GM12878 (cell line): ENCODE measurements around the gene MEX3C. TPM values are rescaled to one million over a fixed set of nuclear protein-coding genes. Genes with fewer than 3 reads are reported as not detected.

Experiments
- ATAC-seq: fragments of 200-7000 bp; cut with Tn5 transposase; 3 replicates; pipeline ENCODE4 v1.9.1; 2020; ENCODE audit warnings: mild to moderate bottlenecking, moderate library complexity
- BruUV-seq: library from RNA; stranded (reverse); fragments of 400-500 nt; replicated peaks from 2 replicates; lab custom pipeline; 2021; lab: Mats Ljungman, UMichigan
- CTCF ChIA-PET: fragments of 300-600 bp; sonication (Branson Sonifier 250); formaldehyde crosslinking; extraction: SDS; loops from one replicate; lab custom pipeline; 2021; ENCODE audit warnings: inconsistent platforms; lab: Yijun Ruan, JAX
- POLR2A ChIA-PET: fragments of 350-600 bp; formaldehyde crosslinking; extraction: SDS; loops from one replicate; lab custom pipeline; 2021; ENCODE audit warnings: inconsistent platforms; lab: Charles Lee
- RAD21 ChIA-PET: fragments of 300-600 bp; sonication (Branson Sonifier 250); formaldehyde crosslinking; loops from one replicate; lab custom pipeline; 2023; ENCODE audit warnings: antibody characterized with exemption; ENCODE audit not compliant: unreplicated experiment; lab: Charles Lee
- SMC1A ChIA-PET: fragments of 300-600 bp; sonication (Branson Sonifier 250); formaldehyde crosslinking; loops from one replicate; lab custom pipeline; 2023; ENCODE audit not compliant: unreplicated experiment, uncharacterized antibody; lab: Charles Lee
- DNase-seq: peaks from one replicate; pipeline ENCODE4 v3.0.0-alpha.2; 2011; ENCODE audit warnings: low read depth, low spot score
- FAIRE-seq: peaks from 3 replicates; lab custom pipeline; 2011; peaks lifted over from hg19 to GRCh38; lab: Jason Lieb, UNC
- H2AFZ ChIP-seq: 2 replicates; pipeline ENCODE4 v1.6.0; 2011; ENCODE audit warnings: low read depth, low read length, control low read depth; ENCODE audit not compliant: control insufficient read depth
- H3K27ac ChIP-seq: 2 replicates; pipeline ENCODE4 v1.5.1; 2011; ENCODE audit warnings: control low read depth; ENCODE audit not compliant: control insufficient read depth, insufficient read depth
- H3K27me3 ChIP-seq, 2 experiments: replicated peaks in 1 of 2; 2 replicates each; pipeline versions ENCODE4 v1.6.0 to v1.6.1; 2011; ENCODE audit warnings: low read length in 1 of 2; ENCODE audit not compliant: control insufficient read depth in 2 of 2, insufficient read depth in 2 of 2
- H3K36me3 ChIP-seq, 2 experiments: 2 replicates each; pipeline ENCODE4 v1.5.1; 2011; ENCODE audit warnings: low read length in 1 of 2; ENCODE audit not compliant: control insufficient read depth in 2 of 2, insufficient read depth in 2 of 2
- H3K4me1 ChIP-seq: 2 replicates; pipeline ENCODE4 v1.6.1; 2011; ENCODE audit warnings: mild to moderate bottlenecking, low read length, moderate library complexity, mixed read lengths; ENCODE audit not compliant: control insufficient read depth, insufficient read depth
- H3K4me2 ChIP-seq: 2 replicates; pipeline ENCODE4 v1.6.0; 2011; ENCODE audit warnings: control low read depth; ENCODE audit not compliant: control insufficient read depth, insufficient read depth
- H3K4me3 ChIP-seq: fragments of 200-600 bp; sonication (generic); 2 replicates; pipeline ENCODE4 v1.5.1; 2016
- H3K79me2 ChIP-seq: 2 replicates; pipeline ENCODE4 v1.6.0; 2011; ENCODE audit warnings: low read length; ENCODE audit not compliant: control insufficient read depth, insufficient read depth
- H3K9ac ChIP-seq: 2 replicates; pipeline ENCODE4 v1.8.0; 2011; ENCODE audit warnings: low read length, control low read depth, mixed read lengths; ENCODE audit not compliant: control insufficient read depth, insufficient read depth
- H3K9me3 ChIP-seq: replicated peaks from 3 replicates; pipeline ENCODE4 v1.5.1; 2011; ENCODE audit warnings: mild to moderate bottlenecking, low read length; ENCODE audit not compliant: control insufficient read depth, insufficient read depth
- H4K20me1 ChIP-seq: 2 replicates; pipeline ENCODE4 v1.6.0; 2011; ENCODE audit not compliant: control insufficient read depth, insufficient read depth
- BACH1 ChIP-seq: fragments of 450-650 bp; IDR thresholded peaks from 2 replicates; pipeline ENCODE4 v1.6.1; 2017; ENCODE audit warnings: mild to moderate bottlenecking, borderline replicate concordance
- BMI1 ChIP-seq: fragments of 450-650 bp; IDR thresholded peaks from 2 replicates; pipeline ENCODE4 v1.6.1; 2016; ENCODE audit warnings: mild to moderate bottlenecking, moderate library complexity, borderline replicate concordance
- DPF2 ChIP-seq: fragments of 450-650 bp; IDR thresholded peaks from 2 replicates; pipeline ENCODE4 v1.6.1; 2017; ENCODE audit warnings: mild to moderate bottlenecking
- EED ChIP-seq: sonication (generic); IDR thresholded peaks from 2 replicates; pipeline ENCODE4 v1.6.1; 2016; ENCODE audit warnings: antibody characterized with exemption, low read depth
- ETV6 ChIP-seq, 2 experiments: fragments of 450-650 bp in 1 of 2; IDR thresholded peaks in 1 of 2; conservative IDR thresholded peaks in 1 of 2; 2 replicates each; pipeline ENCODE4 v1.6.1; 2014; ENCODE audit warnings: antibody characterized with exemption in 1 of 2, borderline replicate concordance in 1 of 2, low read depth in 1 of 2, mild to moderate bottlenecking in 1 of 2, moderate library complexity in 1 of 2
- FOXM1 ChIP-seq: IDR thresholded peaks from 2 replicates; pipeline ENCODE4 v1.6.1; 2012; ENCODE audit warnings: low read depth, mild to moderate bottlenecking, inconsistent platforms, low read length, moderate library complexity
- HSF1 ChIP-seq: fragments of 150-350 bp; IDR thresholded peaks from 2 replicates; pipeline ENCODE4 v1.6.1; 2014; ENCODE audit warnings: mild to moderate bottlenecking, low read depth, low read length
- LARP7 ChIP-seq: fragments of 450-650 bp; IDR thresholded peaks from 2 replicates; pipeline ENCODE4 v1.6.1; 2017; ENCODE audit warnings: mild to moderate bottlenecking
- MYC ChIP-seq: IDR thresholded peaks from 2 replicates; pipeline ENCODE4 v1.6.1; 2011; ENCODE audit warnings: mild to moderate bottlenecking, low read length, moderate library complexity, inconsistent platforms; ENCODE audit not compliant: insufficient read depth, insufficient replicate concordance, insufficient read length, severe bottlenecking
- NFYA ChIP-seq: IDR thresholded peaks from 2 replicates; pipeline ENCODE4 v1.6.1; 2011; ENCODE audit warnings: low read depth, mild to moderate bottlenecking, low read length, improper control_type of control experiment, borderline replicate concordance
- NFYB ChIP-seq: IDR thresholded peaks from 2 replicates; pipeline ENCODE4 v1.6.1; 2011; ENCODE audit warnings: low read depth, mild to moderate bottlenecking, low read length, improper control_type of control experiment, moderate library complexity; ENCODE audit not compliant: insufficient read depth
- PBX3 ChIP-seq: IDR thresholded peaks from 2 replicates; pipeline ENCODE4 v1.6.1; 2011; ENCODE audit warnings: mild to moderate bottlenecking, low read depth, low read length, moderate library complexity; ENCODE audit not compliant: insufficient replicate concordance
- PKNOX1 ChIP-seq: fragments of 450-650 bp; IDR thresholded peaks from 2 replicates; pipeline ENCODE4 v1.6.1; 2016; ENCODE audit warnings: mild to moderate bottlenecking
- SP1 ChIP-seq: IDR thresholded peaks from one replicate; pipeline ENCODE4 v1.6.1; 2011; ENCODE audit warnings: low read depth, low read length
- TARDBP ChIP-seq: IDR thresholded peaks from 2 replicates; pipeline ENCODE4 v1.6.1; 2016; ENCODE audit warnings: borderline replicate concordance
- TCF12 ChIP-seq: IDR thresholded peaks from 2 replicates; pipeline ENCODE4 v1.6.1; 2011; ENCODE audit warnings: low read depth, mild to moderate bottlenecking, low read length
- WGBS: methylation state at CpG from one replicate; pipeline ENCODE4 v1.1.6; 2016; ENCODE audit warnings: low lambda C conversion rate; ENCODE audit not compliant: insufficient replicate concordance, insufficient coverage; ENCODE audit errors: missing lambda C conversion rate; 5-methylcytosine and 5-hydroxymethylcytosine counted together
- in situ Hi-C: fragments of 300-500 bp; cut with MboI; formaldehyde crosslinking; loops from 9 replicates; pipeline ENCODE4 v1.14.3; 2018; ENCODE audit warnings: mixed read lengths
- intact Hi-C: fragments of 100-400 bp; cut with micrococcal nuclease; formaldehyde crosslinking; loops from one replicate; pipeline ENCODE4 v1.14.2; 2022; ENCODE audit not compliant: unreplicated experiment
- polyA plus RNA-seq, 11 experiments: library from polyadenylated mRNA; depleted of rRNA in 4 of 11; unstranded in 6 of 11; stranded (reverse) in 5 of 11; fragments of >200 nt; fragmentation: Nextera tagmentation in 4 of 11; fragmentation: Illumina TruSeq in 1 of 11; extraction: Ambion mirVana in 4 of 11; extraction: Trizol in 1 of 11; gene quantifications; 1 replicate in 1 of 11; 2 replicates in 10 of 11; pipeline versions ENCODE4 v1.2.1 to v1.2.3, GENCODE V29; 2011 to 2016; ENCODE audit warnings: inconsistent platforms in 2 of 11, missing spikeins in 2 of 11, low read depth in 1 of 11
- total RNA-seq, 4 experiments: library from RNA; depleted of rRNA in 3 of 4; stranded (reverse); fragments of >200 nt in 3 of 4; fragmentation: Illumina TruSeq in 1 of 4; extraction: Trizol in 1 of 4; gene quantifications; 2 replicates each; pipeline versions ENCODE4 v1.2.1 to v1.2.3, GENCODE V29; 2013 to 2021

The MEX3C gene
- total and polyA plus RNA-seq, 10 of the 15 experiments (the other 5 are each of a cell fraction or from before 2014, with no cell fraction given) = 6.7 to 48.8 (median 21.3) TPM

- H3K4me1 ChIP-seq = peaks cover 10% of the 10 kb centered on the region
- ChIA-PET CTCF (no interaction called here), SMC1A (interaction anchor here (1.6 kb wide), 1 partner anchor 11 kb away, joined by 5 read pairs; no protein-coding TSS in a partner anchor), POLR2A (no interaction called here), RAD21 (interaction anchor here (1.0 kb wide), 1 partner anchor 23 kb away, joined by 3 read pairs; no protein-coding TSS in a partner anchor)
- no peak for ATAC-seq
- BruUV-seq = no TSS peak
- H2AFZ ChIP-seq = no peak overlapping the region
- no peaks in the 10 kb centered on the region for H3K36me3 ChIP-seq
- no peaks in the 10 kb centered on the region for H3K9me3 ChIP-seq
- no peak overlapping the region for H3K4me3 ChIP-seq
- H3K9ac ChIP-seq = no peak overlapping the region
- WGBS = 96% methylated on average over 2 of the region's 2 CpGs
- H3K27me3 ChIP-seq = no peaks in the 10 kb centered on the region
- peaks cover 3% of the 10 kb centered on the region; the same call in 1 of the 2 replicates for H3K79me2 ChIP-seq
- no peaks in the 10 kb centered on the region for H4K20me1 ChIP-seq
- no peak for FAIRE-seq
- DNase-seq = no peak
- H3K4me2 ChIP-seq = no peak overlapping the region
- intact Hi-C loops (no loop called here), in situ Hi-C loops (no loop called here)
- H3K27ac ChIP-seq = no peak overlapping the region
- TF ChIP-seq EED (no peak), PBX3 (no peak), SP1 (no peak), FOXM1 (no peak), NFYB (no peak), ETV6 (conservative IDR thresholded peaks at IDR 0.05 in 1 of 2, IDR thresholded peaks at IDR 0.05 in 1 of 2; ENCODE audit: borderline replicate concordance in 1 of 2, low read depth in 1 of 2) (no peak), DPF2 (no peak), LARP7 (no peak), PKNOX1 (no peak), TARDBP (no peak), TCF12 (no peak), BMI1 (no peak), BACH1 (no peak), NFYA (no peak), HSF1 (no peak), MYC (no peak)
Observed at GRCh38 chr18:51165296-51165695, 32.2 kb downstream of the MEX3C start.
